Tibial nerve (tissue), 4 donors: ENCODE measurements around the gene ADAMTSL1. TPM values are rescaled to one million over a fixed set of nuclear protein-coding genes. Genes with fewer than 3 reads are reported as not detected.

Experiments
- DNase-seq, 2 donors: peaks; one replicate each; pipeline ENCODE4 v3.0.0-alpha.2; 2019; ENCODE audit warnings: low spot score in 2 of 2
- H3K27ac ChIP-seq, 4 donors: fragments of 200-600 bp; sonication (generic) in 3 of 4; one replicate each; pipeline ENCODE4 v1.5.1; 2017 to 2019; ENCODE audit warnings: mild to moderate bottlenecking in 1 of 4
- H3K27me3 ChIP-seq, 2 donors: fragments of 200-600 bp; sonication (generic) in 1 of 2; one replicate each; pipeline versions ENCODE4 v1.5.1 to v1.6.0; 2017 to 2019
- H3K36me3 ChIP-seq, 3 donors: fragments of 200-600 bp; sonication (generic); one replicate each; pipeline ENCODE4 v1.5.1; 2018 to 2019
- H3K4me1 ChIP-seq, 4 donors: fragments of 200-600 bp; sonication (generic) in 3 of 4; one replicate each; pipeline ENCODE4 v1.5.1; 2017 to 2019
- H3K4me3 ChIP-seq, 4 donors: fragments of 200-600 bp; sonication (generic) in 3 of 4; one replicate each; pipeline ENCODE4 v1.5.1; 2017 to 2019; ENCODE audit warnings: mild to moderate bottlenecking in 1 of 4, moderate library complexity in 1 of 4
- H3K9me3 ChIP-seq, 4 donors: fragments of 200-600 bp; sonication (generic) in 3 of 4; one replicate each; pipeline ENCODE4 v1.5.1; 2017 to 2019
- EP300 ChIP-seq, 2 donors: sonication (generic); formaldehyde crosslinking; IDR thresholded peaks; one replicate each; pipeline ENCODE4 v1.6.1; 2017; ENCODE audit warnings: antibody characterized with exemption in 2 of 2, mild to moderate bottlenecking in 1 of 2
- POLR2A ChIP-seq, 2 donors: fragments of 450-650 bp; IDR thresholded peaks; one replicate each; pipeline ENCODE4 v1.6.1; 2017; ENCODE audit warnings: antibody characterized with exemption in 2 of 2, mild to moderate bottlenecking in 2 of 2, moderate library complexity in 2 of 2
- WGBS, 2 donors: methylation state at CpG; one replicate each; pipeline ENCODE4 v1.1.5; 2018; 5-methylcytosine and 5-hydroxymethylcytosine counted together
- total RNA-seq, 4 donors: library from RNA; depleted of rRNA; stranded (reverse); fragments of >200 nt; gene quantifications; one replicate each; pipeline ENCODE4 v1.1.0, GENCODE V29; 2016
- TF ChIP-seq, protein P1 (sequence below), 5 experiments: fragments of 200-600 bp in 3 of 5; fragments of 450-650 bp in 2 of 5; sonication (generic) in 3 of 5; IDR thresholded peaks; one replicate each; pipeline ENCODE4 v1.5.1; 2016 to 2019; ENCODE audit warnings: antibody characterized with exemption in 5 of 5, mild to moderate bottlenecking in 3 of 5, moderate library complexity in 2 of 5

ADAMTSL1 gene
- total RNA-seq, 4 donors from 2014 or later, result 11.9 to 27.1 (median 21.3) TPM

DNA sequence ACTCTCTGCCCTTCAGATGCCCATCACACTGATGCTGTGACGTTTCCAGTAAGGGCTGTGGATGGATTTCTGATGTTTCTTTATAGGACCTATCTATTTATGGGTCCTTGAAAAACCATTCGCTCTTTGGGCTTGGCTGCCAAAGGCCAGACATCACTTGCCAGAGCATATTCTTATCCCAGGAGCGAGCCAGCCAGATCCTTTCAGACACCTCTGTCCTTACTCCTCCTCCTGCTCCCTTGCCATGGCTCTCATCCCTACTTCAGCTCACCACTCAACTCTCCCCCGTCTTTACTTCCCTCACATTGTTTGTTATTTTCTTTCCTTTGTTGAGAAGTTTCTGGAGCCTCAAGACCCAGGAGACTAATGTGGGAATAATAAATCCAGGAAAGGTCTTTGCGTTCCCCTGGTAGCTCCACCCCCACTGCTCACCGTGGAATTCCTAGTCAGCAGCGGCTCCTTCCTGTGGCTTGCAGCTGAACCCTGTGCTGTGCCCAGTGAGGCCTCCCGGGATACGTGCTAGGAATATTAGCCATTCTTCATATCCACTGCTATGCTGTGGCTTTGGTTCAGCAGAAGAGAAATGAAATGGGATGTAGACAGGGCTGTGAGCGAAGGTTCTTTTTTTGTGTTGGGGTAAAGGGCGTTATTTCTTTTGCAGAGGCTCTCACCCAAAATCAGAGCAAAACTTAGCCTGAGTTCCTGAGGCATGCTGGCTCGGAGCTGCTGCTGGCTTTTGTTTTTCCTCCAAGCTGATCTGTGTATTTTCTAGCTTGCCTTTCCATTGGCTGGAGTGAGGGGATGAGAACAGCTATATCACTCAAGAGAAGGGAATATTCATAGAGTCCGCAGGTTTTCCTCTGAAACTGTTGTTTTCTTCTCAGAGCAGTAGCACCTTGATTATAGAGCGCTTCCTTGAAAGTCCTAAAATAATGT is 387.9 kb downstream of the ADAMTSL1 start:
- Histone ChIP-seq H3K4me3 (no peak overlapping the region), H3K27me3 (no peaks in the 10 kb centered on the region), H3K36me3 (no peaks in the 10 kb centered on the region), H3K4me1 (peaks cover 0 to 33% (median 0%) of the 10 kb centered on the region in 4 donors), H3K27ac (peak overlapping the region in 3 of 4 donors; percentile 15 to 73 (median 72)), H3K9me3 (no peaks in the 10 kb centered on the region)
- TF ChIP-seq POLR2A (IDR thresholded peaks at IDR 0.05) (no peak), EP300 (IDR thresholded peaks at IDR 0.05) (peak in 1 of 2 donors; percentile 32)
- TF ChIP-seq, protein P1, sequence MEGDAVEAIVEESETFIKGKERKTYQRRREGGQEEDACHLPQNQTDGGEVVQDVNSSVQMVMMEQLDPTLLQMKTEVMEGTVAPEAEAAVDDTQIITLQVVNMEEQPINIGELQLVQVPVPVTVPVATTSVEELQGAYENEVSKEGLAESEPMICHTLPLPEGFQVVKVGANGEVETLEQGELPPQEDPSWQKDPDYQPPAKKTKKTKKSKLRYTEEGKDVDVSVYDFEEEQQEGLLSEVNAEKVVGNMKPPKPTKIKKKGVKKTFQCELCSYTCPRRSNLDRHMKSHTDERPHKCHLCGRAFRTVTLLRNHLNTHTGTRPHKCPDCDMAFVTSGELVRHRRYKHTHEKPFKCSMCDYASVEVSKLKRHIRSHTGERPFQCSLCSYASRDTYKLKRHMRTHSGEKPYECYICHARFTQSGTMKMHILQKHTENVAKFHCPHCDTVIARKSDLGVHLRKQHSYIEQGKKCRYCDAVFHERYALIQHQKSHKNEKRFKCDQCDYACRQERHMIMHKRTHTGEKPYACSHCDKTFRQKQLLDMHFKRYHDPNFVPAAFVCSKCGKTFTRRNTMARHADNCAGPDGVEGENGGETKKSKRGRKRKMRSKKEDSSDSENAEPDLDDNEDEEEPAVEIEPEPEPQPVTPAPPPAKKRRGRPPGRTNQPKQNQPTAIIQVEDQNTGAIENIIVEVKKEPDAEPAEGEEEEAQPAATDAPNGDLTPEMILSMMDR (IDR thresholded peaks at IDR 0.05), result peak in 1 of 5 experiments; percentile 5
- 54 to 56% methylated on average over 14 of the region's 14 CpGs for WGBS, 2 donors
- DNase-seq, result peak; percentile 31 to 49

DNA sequence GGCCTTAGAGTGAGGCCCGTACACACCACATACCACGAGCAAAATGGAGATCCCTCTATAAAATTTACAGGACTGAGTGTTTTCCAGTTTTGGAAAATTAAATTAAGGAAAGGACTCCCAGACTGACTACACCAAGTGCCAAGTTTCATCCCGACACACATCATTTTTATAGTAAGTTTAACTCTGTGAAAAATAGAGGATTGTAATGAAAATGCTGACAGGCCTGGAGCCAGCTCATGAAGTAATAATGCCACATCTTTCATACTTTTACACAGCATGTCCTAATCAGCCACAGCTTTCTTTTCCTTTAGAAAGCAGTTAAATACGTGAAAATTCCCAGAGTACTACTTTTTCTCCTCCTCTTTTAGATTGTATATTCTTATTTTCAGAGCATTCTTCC is 389.8 kb downstream of the ADAMTSL1 start:
- Histone ChIP-seq H3K4me1 (peaks cover 0 to 29% (median 0%) of the 10 kb centered on the region in 4 donors), H3K27me3 (no peaks in the 10 kb centered on the region), H3K36me3 (no peaks in the 10 kb centered on the region), H3K9me3 (peaks cover 0 to under 1% (median 0%) of the 10 kb centered on the region in 4 donors), H3K27ac (peak overlapping the region in 2 of 4 donors; percentile 45 to 72), H3K4me3 (no peak overlapping the region)
- 51 to 53% methylated on average over 4 of the region's 4 CpGs for WGBS, 2 donors
- DNase-seq, result no peak
- TF ChIP-seq POLR2A (IDR thresholded peaks at IDR 0.05), result no peak
- TF ChIP-seq EP300 (IDR thresholded peaks at IDR 0.05), result no peak
- TF ChIP-seq, protein P1 (IDR thresholded peaks at IDR 0.05), result no peak

DNA sequence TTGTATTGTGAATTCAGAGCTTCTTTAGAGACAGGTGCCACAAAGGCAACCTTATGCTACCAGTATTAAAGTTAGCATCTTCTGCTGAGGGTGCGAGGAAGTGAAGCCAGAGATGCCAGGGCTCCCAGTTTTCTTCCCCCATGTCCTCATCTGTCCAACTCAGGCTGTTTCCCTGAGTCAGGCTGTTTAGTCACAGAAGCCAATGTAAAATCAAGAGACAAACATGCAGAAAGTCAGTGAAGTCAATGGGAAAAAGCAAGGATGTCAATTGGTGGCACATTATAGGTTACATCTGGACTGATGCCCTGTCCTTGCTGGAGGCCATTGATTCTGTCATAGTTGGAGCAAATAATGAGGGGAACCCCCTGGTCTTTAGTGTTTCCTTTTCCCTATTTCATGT is 390.6 kb downstream of the ADAMTSL1 start:
- H3K27ac ChIP-seq, result peak overlapping the region in 2 of 4 donors; percentile 45 to 72
- H3K4me3 ChIP-seq, result no peak overlapping the region
- no peaks in the 10 kb centered on the region for H3K36me3 ChIP-seq
- DNase-seq, result no peak
- peaks cover 0 to 29% (median 0%) of the 10 kb centered on the region in 4 donors for H3K4me1 ChIP-seq
- H3K9me3 ChIP-seq, result peaks cover 0 to 8% (median 2%) of the 10 kb centered on the region in 4 donors
- H3K27me3 ChIP-seq, result no peaks in the 10 kb centered on the region
- no peak for TF ChIP-seq EP300 (IDR thresholded peaks at IDR 0.05)
- TF ChIP-seq, protein P1 (IDR thresholded peaks at IDR 0.05), result no peak
- no peak for TF ChIP-seq POLR2A (IDR thresholded peaks at IDR 0.05)
- 95 to 100% methylated on average over 1 of the region's 1 CpG for WGBS, 2 donors

DNA sequence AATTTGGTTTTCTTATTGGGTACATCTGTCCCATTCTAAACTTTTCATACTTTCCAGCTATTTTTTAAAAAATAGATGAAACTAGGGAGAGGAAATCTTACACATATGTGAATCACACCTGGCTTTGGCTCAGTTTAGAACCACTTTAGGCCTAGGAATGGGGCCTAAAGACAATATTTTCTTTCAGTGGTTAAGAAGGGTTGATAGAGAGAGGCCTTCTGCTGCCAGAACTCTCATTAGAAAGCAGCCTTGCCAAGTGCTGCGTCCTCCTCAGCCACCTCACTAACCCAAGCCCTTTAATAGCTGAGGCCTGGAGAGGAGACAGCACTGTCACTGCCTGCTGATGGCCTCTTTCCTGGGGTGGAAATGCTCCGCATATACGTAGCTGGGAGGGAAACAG is 391.6 kb downstream of the ADAMTSL1 start:
- no peak for DNase-seq
- TF ChIP-seq EP300 (IDR thresholded peaks at IDR 0.05) (no peak), POLR2A (IDR thresholded peaks at IDR 0.05) (no peak)
- TF ChIP-seq, protein P1 (IDR thresholded peaks at IDR 0.05), result no peak
- H3K36me3 ChIP-seq, result no peaks in the 10 kb centered on the region
- H3K27ac ChIP-seq, result no peak overlapping the region
- no peak overlapping the region for H3K4me3 ChIP-seq
- 83 to 88% methylated on average over 3 of the region's 3 CpGs for WGBS, 2 donors
- H3K27me3 ChIP-seq, result no peaks in the 10 kb centered on the region
- peaks cover 0 to 18% (median 7%) of the 10 kb centered on the region in 4 donors for H3K9me3 ChIP-seq
- peaks cover 0 to 29% (median 0%) of the 10 kb centered on the region in 4 donors for H3K4me1 ChIP-seq
